GM12892 (cell line): ENCODE results near the gene ABR.

Experiments
- POLR2A ChIP-seq: IDR thresholded peaks from 2 replicates; pipeline ENCODE4 v1.6.1; 2011; ENCODE audit warnings: low read depth, low read length, control low read depth
- POLR2AphosphoS5 ChIP-seq: IDR thresholded peaks from 2 replicates; pipeline ENCODE4 v1.6.1; 2011; ENCODE audit warnings: low read depth, low read length, control low read depth

GRCh38 chr17:1221209-1221608 lies 41.4 kb upstream of the ABR start:
- no peak for TF ChIP-seq POLR2AphosphoS5
- no peak for TF ChIP-seq POLR2A
